ENCODE results near the gene AP2A1.

DNA sequence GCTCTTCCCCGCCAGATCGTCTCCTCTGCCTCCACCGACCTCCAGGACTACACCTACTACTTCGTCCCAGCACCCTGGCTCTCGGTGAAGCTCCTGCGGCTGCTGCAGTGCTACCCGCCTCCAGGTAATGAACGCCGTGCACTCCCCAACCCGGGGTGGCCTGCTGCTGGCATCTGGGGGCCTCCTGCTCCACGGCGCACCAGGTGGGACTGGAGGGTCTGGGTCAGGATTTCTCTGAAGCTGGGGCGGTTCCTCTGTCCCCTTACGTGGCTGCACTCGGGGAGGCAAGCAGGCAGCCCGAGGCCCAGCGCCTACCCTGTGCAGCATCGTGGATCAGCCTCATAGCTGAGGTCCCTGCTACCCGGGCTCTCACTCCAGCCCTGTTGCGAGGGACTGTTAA lies 28.8 kb downstream of the AP2A1 start:
- TF ChIP-seq CTCF (IDR thresholded peaks at IDR 0.05; ENCODE audit: low read depth, low read length) (no peak), POLR2A (IDR thresholded peaks at IDR 0.05; ENCODE audit: extremely low read depth, insufficient read length) (no peak), MYC (IDR thresholded peaks at IDR 0.05; ENCODE audit: low read depth, low read length) (no peak)
- TF ChIP-seq, protein P1, sequence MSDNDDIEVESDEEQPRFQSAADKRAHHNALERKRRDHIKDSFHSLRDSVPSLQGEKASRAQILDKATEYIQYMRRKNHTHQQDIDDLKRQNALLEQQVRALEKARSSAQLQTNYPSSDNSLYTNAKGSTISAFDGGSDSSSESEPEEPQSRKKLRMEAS (IDR thresholded peaks at IDR 0.05; ENCODE audit: low read depth, low read length) = no peak

Measured in NB4 (cell line).